ENCODE measurements around the gene PAX5. TPM values are rescaled to one million over a fixed set of nuclear protein-coding genes. Genes with fewer than 3 reads are reported as not detected.

The PAX5 gene
- total and polyA plus RNA-seq, 4 experiments from 2014 or later, result 0.32 TPM; not detected in 3

- POLR2A ChIA-PET (ENCODE audit: partially characterized antibody), result no interaction called here
- H3K36me3 ChIP-seq (ENCODE audit: insufficient read depth, low read length), result no peaks in the 10 kb centered on the region
- peaks cover 3 to 8% of the 10 kb centered on the region in 2 donors for H3K27me3 Mint-ChIP-seq
Observed at GRCh38 chr9:36840898-36841536, 193.1 kb downstream of the PAX5 start.

GRCh38 chr9:36839131-36839885, 194.8 kb downstream of the PAX5 start:
- Mint-ChIP-seq H3K9me3 (no peaks in the 10 kb centered on the region), H3K27me3 (peaks cover 3 to 10% of the 10 kb centered on the region in 2 donors), H3K4me3 (no peak overlapping the region), H3K36me3 (no peaks in the 10 kb centered on the region), H3K4me1 (no peaks in the 10 kb centered on the region), H3K27ac (no peak overlapping the region)
- H3K9me3 ChIP-seq (ENCODE audit: control insufficient read depth in 1 of 2, low read length in 2 of 2), result no peaks in the 10 kb centered on the region
- H3K4me1 ChIP-seq (ENCODE audit: insufficient read depth, low read length), result no peaks in the 10 kb centered on the region
- H3K27me3 ChIP-seq (ENCODE audit: insufficient read depth, low read length), result no peaks in the 10 kb centered on the region
- DNase-seq, result no peak
- H3K27ac ChIP-seq (ENCODE audit: low read depth, low read length), result no peak overlapping the region
- no peaks in the 10 kb centered on the region for H3K36me3 ChIP-seq (ENCODE audit: insufficient read depth, low read length)
- POLR2A ChIA-PET (ENCODE audit: partially characterized antibody), result no interaction called here
- no peak overlapping the region for H3K4me3 ChIP-seq (ENCODE audit: low read length in 2 of 2)
- CTCF ChIA-PET (ENCODE audit: partially characterized antibody), result no interaction called here
- intact Hi-C loops (cut with micrococcal nuclease), result no loop called here

More at GRCh38 chr9:36840898-36841536, 193.1 kb downstream of the PAX5 start:
- H3K27ac Mint-ChIP-seq, result no peak overlapping the region
- DNase-seq, result no peak
- no peaks in the 10 kb centered on the region for H3K36me3 Mint-ChIP-seq
- CTCF ChIA-PET (ENCODE audit: partially characterized antibody), result no interaction called here
- H3K27me3 ChIP-seq (ENCODE audit: insufficient read depth, low read length), result no peaks in the 10 kb centered on the region
- no peaks in the 10 kb centered on the region for H3K9me3 ChIP-seq (ENCODE audit: control insufficient read depth in 1 of 2, low read length in 2 of 2)
- H3K4me1 Mint-ChIP-seq, result no peaks in the 10 kb centered on the region
- intact Hi-C loops (cut with micrococcal nuclease), result no loop called here
- H3K27ac ChIP-seq (ENCODE audit: low read depth, low read length), result no peak overlapping the region
- no peaks in the 10 kb centered on the region for H3K9me3 Mint-ChIP-seq
- no peaks in the 10 kb centered on the region for H3K4me1 ChIP-seq (ENCODE audit: insufficient read depth, low read length)
- H3K4me3 ChIP-seq (ENCODE audit: low read length in 2 of 2), result no peak overlapping the region
- H3K4me3 Mint-ChIP-seq, result no peak overlapping the region

DNA sequence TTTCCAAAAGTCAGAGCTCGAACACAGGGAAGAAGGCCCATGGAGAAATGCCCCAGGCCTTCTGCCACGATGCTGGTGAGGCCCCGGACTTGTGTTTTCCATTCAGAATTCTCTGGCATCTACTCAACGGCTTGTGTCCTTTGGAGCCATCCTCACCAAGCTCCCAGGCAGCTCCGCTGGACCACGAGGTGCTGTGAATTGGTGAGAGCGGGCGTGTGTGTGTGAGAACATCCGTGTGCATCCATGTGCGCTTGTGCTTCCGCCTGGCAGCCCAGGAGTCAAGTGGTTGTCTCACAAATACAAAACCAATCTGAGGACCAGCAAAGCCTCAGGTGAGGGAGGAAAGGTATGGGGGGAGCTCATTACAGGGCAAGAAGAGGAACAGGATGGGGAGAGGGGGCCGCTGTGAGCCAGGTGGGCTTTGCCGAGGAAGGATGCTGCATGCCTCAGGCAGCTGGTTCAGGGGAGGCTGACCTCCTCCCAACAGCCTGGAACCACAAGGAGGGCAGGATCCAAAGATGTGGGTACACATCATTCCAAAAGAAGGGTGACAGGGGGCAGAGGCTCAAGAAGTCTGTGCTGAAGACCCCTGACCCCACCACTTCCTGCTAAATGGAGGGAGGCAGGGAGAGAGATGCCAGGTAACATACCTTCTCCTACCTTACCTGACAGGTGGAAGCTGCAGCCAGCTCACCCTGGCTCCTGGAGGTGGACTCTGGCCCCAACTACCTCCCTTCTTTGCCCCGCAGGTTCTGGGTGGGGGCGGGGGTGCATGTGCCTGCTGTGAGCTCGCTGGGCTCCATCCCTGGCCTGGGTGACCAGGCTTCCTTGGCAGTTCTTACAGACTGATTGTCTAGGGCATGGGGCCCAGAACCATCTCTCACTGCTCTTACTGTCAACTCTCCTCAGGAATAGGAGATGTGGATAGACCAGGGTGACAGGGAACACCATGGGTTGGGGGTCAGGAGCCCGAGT, 196.3 kb downstream of the PAX5 start:
- Mint-ChIP-seq H3K9me3 (no peaks in the 10 kb centered on the region), H3K4me1 (no peaks in the 10 kb centered on the region), H3K4me3 (no peak overlapping the region), H3K27me3 (peaks cover 3 to 10% of the 10 kb centered on the region in 2 donors), H3K27ac (no peak overlapping the region), H3K36me3 (no peaks in the 10 kb centered on the region)
- ChIA-PET POLR2A (ENCODE audit: partially characterized antibody) (no interaction called here), CTCF (ENCODE audit: partially characterized antibody) (no interaction called here)
- intact Hi-C loops (cut with micrococcal nuclease), result no loop called here
- no peaks in the 10 kb centered on the region for H3K27me3 ChIP-seq (ENCODE audit: insufficient read depth, low read length)
- H3K4me3 ChIP-seq (ENCODE audit: low read length in 2 of 2), result no peak overlapping the region
- no peaks in the 10 kb centered on the region for H3K9me3 ChIP-seq (ENCODE audit: control insufficient read depth in 1 of 2, low read length in 2 of 2)
- no peaks in the 10 kb centered on the region for H3K36me3 ChIP-seq (ENCODE audit: insufficient read depth, low read length)
- no peaks in the 10 kb centered on the region for H3K4me1 ChIP-seq (ENCODE audit: insufficient read depth, low read length)
- H3K27ac ChIP-seq (ENCODE audit: low read depth, low read length), result no peak overlapping the region
- no peak for DNase-seq

DNA sequence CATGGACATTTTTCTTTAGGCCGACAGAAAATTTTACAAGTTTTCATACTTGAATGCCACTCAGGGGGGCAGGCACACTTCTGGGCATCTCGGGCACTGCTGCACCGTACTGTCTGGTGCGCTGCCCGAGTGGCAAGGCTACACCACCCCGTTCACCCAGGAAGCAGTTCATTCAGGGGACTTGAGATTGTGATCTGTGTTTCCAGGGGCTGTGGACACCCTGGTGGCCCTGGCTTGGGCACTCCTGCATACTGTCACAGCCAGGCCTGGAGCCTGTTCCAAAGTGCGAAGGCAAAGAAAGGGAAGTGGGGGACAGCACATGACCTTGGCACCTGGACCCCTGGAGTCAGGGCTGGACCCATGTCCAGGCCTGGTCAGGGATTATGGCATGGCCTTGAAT, 197.6 kb downstream of the PAX5 start:
- no peaks in the 10 kb centered on the region for H3K4me1 Mint-ChIP-seq
- Histone ChIP-seq H3K4me3 (ENCODE audit: low read length in 2 of 2) (no peak overlapping the region), H3K27me3 (ENCODE audit: insufficient read depth, low read length) (no peaks in the 10 kb centered on the region), H3K36me3 (ENCODE audit: insufficient read depth, low read length) (no peaks in the 10 kb centered on the region), H3K4me1 (ENCODE audit: insufficient read depth, low read length) (no peaks in the 10 kb centered on the region), H3K27ac (ENCODE audit: low read depth, low read length) (no peak overlapping the region), H3K9me3 (ENCODE audit: control insufficient read depth in 1 of 2, low read length in 2 of 2) (no peaks in the 10 kb centered on the region)
- no peak overlapping the region for H3K4me3 Mint-ChIP-seq
- H3K27me3 Mint-ChIP-seq, result peaks cover 3 to 8% of the 10 kb centered on the region in 2 donors
- CTCF ChIA-PET (ENCODE audit: partially characterized antibody), result no interaction called here
- H3K36me3 Mint-ChIP-seq, result no peaks in the 10 kb centered on the region
- DNase-seq, result no peak
- H3K27ac Mint-ChIP-seq, result no peak overlapping the region
- POLR2A ChIA-PET (ENCODE audit: partially characterized antibody), result no interaction called here
- intact Hi-C loops (cut with micrococcal nuclease), result no loop called here
- H3K9me3 Mint-ChIP-seq, result no peaks in the 10 kb centered on the region

DNA sequence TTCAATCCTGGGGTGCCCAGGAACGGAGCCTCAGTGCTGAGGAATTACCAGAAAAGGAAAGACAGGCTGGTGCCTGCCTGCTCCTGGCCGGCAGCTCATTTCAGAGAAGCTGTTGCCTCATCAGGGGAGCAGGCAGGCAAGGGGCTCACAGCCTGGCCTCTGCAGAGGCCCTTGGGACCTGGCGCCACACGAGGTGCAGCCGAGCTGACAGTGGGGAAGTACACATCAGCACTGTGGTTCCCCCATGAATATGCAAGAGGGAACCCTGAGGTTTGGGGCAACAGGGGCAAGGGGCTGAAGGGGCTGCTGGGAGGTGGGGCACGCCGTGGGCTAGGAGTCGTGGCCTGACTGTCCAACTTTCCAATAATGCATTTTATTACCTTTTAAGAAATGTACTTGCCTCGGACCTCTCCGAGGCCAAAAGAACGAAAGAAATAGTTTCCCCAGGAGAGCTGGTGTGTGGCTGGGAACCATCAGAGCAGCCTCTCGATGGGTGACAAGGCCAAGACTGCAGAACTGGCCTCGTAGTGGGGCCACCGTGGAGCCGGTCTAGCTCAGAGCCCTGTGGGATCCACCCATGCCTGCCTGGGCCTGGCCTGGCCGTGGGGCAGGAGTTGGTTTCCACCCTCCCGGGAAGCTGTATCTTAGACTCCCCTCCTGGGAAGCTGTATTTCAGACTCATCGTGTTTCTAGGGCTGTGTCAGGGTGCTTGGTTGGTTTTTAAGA, 198.6 kb downstream of the PAX5 start:
- Mint-ChIP-seq H3K27ac (no peak overlapping the region), H3K36me3 (no peaks in the 10 kb centered on the region), H3K27me3 (peaks cover 3 to 6% of the 10 kb centered on the region in 2 donors), H3K4me1 (no peaks in the 10 kb centered on the region), H3K4me3 (no peak overlapping the region), H3K9me3 (no peaks in the 10 kb centered on the region)
- ChIA-PET CTCF (ENCODE audit: partially characterized antibody) (no interaction called here), POLR2A (ENCODE audit: partially characterized antibody) (no interaction called here)
- H3K27ac ChIP-seq (ENCODE audit: low read depth, low read length), result no peak overlapping the region
- no peaks in the 10 kb centered on the region for H3K4me1 ChIP-seq (ENCODE audit: insufficient read depth, low read length)
- no peak for DNase-seq
- no peaks in the 10 kb centered on the region for H3K9me3 ChIP-seq (ENCODE audit: control insufficient read depth in 1 of 2, low read length in 2 of 2)
- no peak overlapping the region for H3K4me3 ChIP-seq (ENCODE audit: low read length in 2 of 2)
- H3K36me3 ChIP-seq (ENCODE audit: insufficient read depth, low read length), result no peaks in the 10 kb centered on the region
- intact Hi-C loops (cut with micrococcal nuclease), result no loop called here
- no peaks in the 10 kb centered on the region for H3K27me3 ChIP-seq (ENCODE audit: insufficient read depth, low read length)

GRCh38 chr9:36834736-36835135, 199.3 kb downstream of the PAX5 start:
- Histone ChIP-seq H3K36me3 (ENCODE audit: insufficient read depth, low read length) (no peaks in the 10 kb centered on the region), H3K9me3 (ENCODE audit: control insufficient read depth in 1 of 2, low read length in 2 of 2) (no peaks in the 10 kb centered on the region), H3K27me3 (ENCODE audit: insufficient read depth, low read length) (no peaks in the 10 kb centered on the region), H3K4me3 (ENCODE audit: low read length in 2 of 2) (no peak overlapping the region), H3K27ac (ENCODE audit: low read depth, low read length) (no peak overlapping the region), H3K4me1 (ENCODE audit: insufficient read depth, low read length) (no peaks in the 10 kb centered on the region)
- CTCF ChIA-PET (ENCODE audit: partially characterized antibody), result no interaction called here
- POLR2A ChIA-PET (ENCODE audit: partially characterized antibody), result no interaction called here
- H3K36me3 Mint-ChIP-seq, result no peaks in the 10 kb centered on the region
- no peaks in the 10 kb centered on the region for H3K9me3 Mint-ChIP-seq
- intact Hi-C loops (cut with micrococcal nuclease), result no loop called here
- H3K27me3 Mint-ChIP-seq, result peaks cover 3 to 4% of the 10 kb centered on the region in 2 donors
- DNase-seq, result no peak
- no peaks in the 10 kb centered on the region for H3K4me1 Mint-ChIP-seq
- H3K4me3 Mint-ChIP-seq, result no peak overlapping the region
- H3K27ac Mint-ChIP-seq, result no peak overlapping the region

DNA sequence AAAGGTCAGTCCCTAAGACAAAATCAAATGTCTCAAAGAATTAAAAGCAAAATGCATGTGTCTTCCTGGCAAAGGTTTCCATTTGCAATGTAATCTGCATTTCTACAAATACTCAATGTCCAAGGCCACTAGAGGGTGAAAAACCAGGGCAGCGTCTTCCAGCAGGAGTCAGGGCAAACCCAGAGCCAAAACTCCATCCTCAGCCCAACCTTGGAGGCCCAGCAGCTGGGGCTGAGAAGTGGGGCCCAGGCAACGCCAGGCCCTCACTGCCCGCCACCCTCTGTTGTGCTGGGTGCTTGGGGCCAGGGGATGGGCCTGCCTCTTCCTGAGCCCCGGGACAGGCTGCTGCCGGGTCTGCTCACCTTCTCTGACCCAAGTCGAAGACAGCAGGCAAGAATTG, 200.1 kb downstream of the PAX5 start:
- Histone ChIP-seq H3K4me1 (ENCODE audit: insufficient read depth, low read length) (no peaks in the 10 kb centered on the region), H3K4me3 (ENCODE audit: low read length in 2 of 2) (no peak overlapping the region), H3K9me3 (ENCODE audit: control insufficient read depth in 1 of 2, low read length in 2 of 2) (no peaks in the 10 kb centered on the region), H3K36me3 (ENCODE audit: insufficient read depth, low read length) (no peaks in the 10 kb centered on the region), H3K27ac (ENCODE audit: low read depth, low read length) (no peak overlapping the region), H3K27me3 (ENCODE audit: insufficient read depth, low read length) (no peaks in the 10 kb centered on the region)
- no peaks in the 10 kb centered on the region for H3K4me1 Mint-ChIP-seq
- ChIA-PET POLR2A (ENCODE audit: partially characterized antibody) (no interaction called here), CTCF (ENCODE audit: partially characterized antibody) (no interaction called here)
- H3K27ac Mint-ChIP-seq, result no peak overlapping the region
- intact Hi-C loops (cut with micrococcal nuclease), result no loop called here
- peaks cover 3 to 4% of the 10 kb centered on the region in 2 donors for H3K27me3 Mint-ChIP-seq
- no peak for DNase-seq
- no peaks in the 10 kb centered on the region for H3K36me3 Mint-ChIP-seq
- no peaks in the 10 kb centered on the region for H3K9me3 Mint-ChIP-seq
- no peak overlapping the region for H3K4me3 Mint-ChIP-seq
